ENCODE measurements around the gene ITGA11. TPM values are rescaled to one million over a fixed set of nuclear protein-coding genes. Genes with fewer than 3 reads are reported as not detected.

ITGA11 gene
- total RNA-seq, 1 donor from 2014 or later, result 0.92 TPM

- no peak overlapping the region for H3K4me3 Mint-ChIP-seq
- no peak overlapping the region for H3K27ac Mint-ChIP-seq
- no peaks in the 10 kb centered on the region for H3K36me3 Mint-ChIP-seq
- TF ChIP-seq CTCF (conservative IDR thresholded peaks at IDR 0.05), result no peak
- no peaks in the 10 kb centered on the region for H3K9me3 Mint-ChIP-seq
- peaks cover 5% of the 10 kb centered on the region for H3K27me3 Mint-ChIP-seq
- peaks cover 20% of the 10 kb centered on the region for H3K4me1 Mint-ChIP-seq (ENCODE audit: unreplicated experiment)
- DNase-seq (ENCODE audit: extremely low spot score, unreplicated experiment), result peak; percentile 37
These were observed 120.0 kb downstream of the ITGA11 start for GRCh38 chr15:68311859-68312557.

- no peak for TF ChIP-seq CTCF (conservative IDR thresholded peaks at IDR 0.05)
- peaks cover 1% of the 10 kb centered on the region for H3K27me3 Mint-ChIP-seq
- H3K9me3 Mint-ChIP-seq, result no peaks in the 10 kb centered on the region
- DNase-seq (ENCODE audit: extremely low spot score, unreplicated experiment), result peak; percentile 48
- no peaks in the 10 kb centered on the region for H3K36me3 Mint-ChIP-seq
- H3K27ac Mint-ChIP-seq, result no peak overlapping the region
- no peak overlapping the region for H3K4me3 Mint-ChIP-seq
- peaks cover 26% of the 10 kb centered on the region for H3K4me1 Mint-ChIP-seq (ENCODE audit: unreplicated experiment)
These were observed 120.5 kb downstream of the ITGA11 start for GRCh38 chr15:68311464-68311835.

GRCh38 chr15:68310804-68311463 lies 121.0 kb downstream of the ITGA11 start:
- H3K27ac Mint-ChIP-seq, result peak overlapping the region; percentile 83
- DNase-seq (ENCODE audit: extremely low spot score, unreplicated experiment), result peak; percentile 56
- H3K27me3 Mint-ChIP-seq, result no peaks in the 10 kb centered on the region
- no peak for TF ChIP-seq CTCF (conservative IDR thresholded peaks at IDR 0.05)
- H3K36me3 Mint-ChIP-seq, result no peaks in the 10 kb centered on the region
- H3K9me3 Mint-ChIP-seq, result no peaks in the 10 kb centered on the region
- no peak overlapping the region for H3K4me3 Mint-ChIP-seq
- H3K4me1 Mint-ChIP-seq (ENCODE audit: unreplicated experiment), result peaks cover 31% of the 10 kb centered on the region

DNA sequence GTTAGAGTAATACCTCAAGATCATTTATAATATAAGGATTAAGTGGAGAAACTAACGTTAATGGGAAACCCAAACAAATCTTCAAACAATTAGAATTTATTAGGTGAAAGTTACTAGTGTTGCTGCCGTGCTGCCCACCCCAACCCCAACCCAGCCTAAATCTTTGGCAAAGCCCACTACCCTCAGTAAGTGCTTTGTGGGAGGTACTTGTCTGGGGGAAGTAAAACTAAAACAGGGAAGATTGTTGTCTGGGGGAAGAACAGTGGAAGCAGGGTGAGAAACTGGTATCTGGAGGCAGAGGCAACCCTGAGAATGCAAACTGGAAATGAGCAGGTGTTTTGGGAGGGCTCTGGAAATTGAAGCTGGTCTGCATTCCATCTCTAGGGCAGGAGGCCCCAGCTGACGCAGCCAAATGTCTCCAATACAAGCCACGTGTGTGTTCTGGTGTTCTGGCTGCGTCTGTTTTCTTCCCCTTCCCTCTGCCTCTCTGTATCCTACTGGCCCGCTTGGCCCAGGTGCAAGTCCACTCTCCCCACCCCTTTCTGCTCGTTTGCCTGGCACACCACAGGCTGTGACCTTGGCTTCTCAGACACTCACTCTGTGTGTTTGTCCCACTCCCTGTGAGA lies 121.7 kb downstream of the ITGA11 start:
- peak overlapping the region; percentile 83 for H3K27ac Mint-ChIP-seq
- peaks cover 30% of the 10 kb centered on the region for H3K4me1 Mint-ChIP-seq (ENCODE audit: unreplicated experiment)
- no peak for DNase-seq (ENCODE audit: extremely low spot score, unreplicated experiment)
- H3K27me3 Mint-ChIP-seq, result no peaks in the 10 kb centered on the region
- TF ChIP-seq CTCF (conservative IDR thresholded peaks at IDR 0.05), result no peak
- no peaks in the 10 kb centered on the region for H3K36me3 Mint-ChIP-seq
- H3K4me3 Mint-ChIP-seq, result no peak overlapping the region
- H3K9me3 Mint-ChIP-seq, result no peaks in the 10 kb centered on the region

DNA sequence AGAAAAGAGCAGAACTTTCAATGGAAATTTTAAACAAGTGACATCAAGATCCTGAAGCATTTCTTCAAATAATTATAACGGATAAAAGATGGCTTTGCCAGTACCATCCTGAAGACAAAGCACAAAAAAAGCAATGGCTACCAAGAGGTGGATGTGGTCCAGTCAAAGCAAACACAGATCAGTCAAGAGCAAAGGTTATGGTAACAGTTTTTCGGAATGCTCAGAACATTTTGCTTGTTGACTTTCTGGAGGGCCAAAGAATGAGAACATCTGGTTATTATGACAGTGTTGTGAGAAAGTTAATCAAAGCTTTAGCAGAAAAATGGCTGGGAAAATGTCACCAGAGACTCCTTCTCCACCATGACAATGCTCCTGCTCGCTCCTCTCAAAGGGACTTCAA lies 122.9 kb downstream of the ITGA11 start:
- Mint-ChIP-seq H3K4me3 (no peak overlapping the region), H3K4me1 (ENCODE audit: unreplicated experiment) (peaks cover 26% of the 10 kb centered on the region), H3K9me3 (no peaks in the 10 kb centered on the region), H3K27ac (no peak overlapping the region), H3K36me3 (no peaks in the 10 kb centered on the region), H3K27me3 (no peaks in the 10 kb centered on the region)
- no peak for TF ChIP-seq CTCF (conservative IDR thresholded peaks at IDR 0.05)
- DNase-seq (ENCODE audit: extremely low spot score, unreplicated experiment), result no peak
